ENCODE results near the gene GPANK1.

The GPANK1 gene

GRCh38 chr6:31676904-31677303 lies 12.1 kb upstream of the GPANK1 start:
- TF ChIP-seq GABPA (IDR thresholded peaks at IDR 0.05; ENCODE audit: low read depth) (no peak), SPI1 (IDR thresholded peaks at IDR 0.05; ENCODE audit: borderline replicate concordance, low read depth) (no peak), CTCF (IDR thresholded peaks at IDR 0.05; ENCODE audit: insufficient read depth, low read length) (no peak), POLR2AphosphoS5 (IDR thresholded peaks at IDR 0.05; ENCODE audit: low read depth) (no peak), REST (IDR thresholded peaks at IDR 0.05; ENCODE audit: insufficient replicate concordance, low read depth) (no peak)
- Histone ChIP-seq H3K27me3 (ENCODE audit: insufficient read depth, poor library complexity, severe bottlenecking) (no peaks in the 10 kb centered on the region), H3K4me3 (replicated peaks; ENCODE audit: insufficient read depth, low read length) (no peak overlapping the region), H3K27ac (replicated peaks) (no peak overlapping the region)
- DNase-seq (ENCODE audit: low read depth in 1 of 2, low spot score in 1 of 2) = no peak

DNA sequence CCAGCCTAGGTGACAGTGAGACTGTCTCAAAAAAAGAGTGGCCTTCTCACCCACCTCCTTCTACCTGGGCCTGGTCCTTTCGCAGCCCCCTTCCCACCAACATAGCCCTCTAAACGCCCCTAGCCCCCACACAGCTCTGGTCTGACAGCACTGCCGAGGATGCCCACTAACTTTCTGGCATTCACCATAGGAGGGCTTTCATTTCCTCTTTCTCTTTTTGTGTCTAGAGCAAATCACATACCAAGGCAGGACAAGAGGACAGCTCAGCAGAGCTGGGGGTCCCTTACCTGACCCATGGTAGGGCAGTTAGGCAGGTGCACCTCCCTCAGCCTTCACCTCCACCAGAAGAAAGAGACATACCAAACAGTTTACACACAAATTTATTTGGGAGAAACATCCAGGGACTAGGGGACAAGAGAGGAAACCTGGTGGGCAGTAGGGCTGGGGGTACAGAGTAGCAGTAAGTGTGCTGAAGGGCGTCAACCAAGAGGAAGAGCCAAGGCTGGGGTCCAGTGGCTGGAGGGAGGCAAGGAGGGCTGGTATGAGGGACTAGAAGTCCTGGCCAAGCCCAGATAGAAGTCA lies 11.6 kb upstream of the GPANK1 start:
- Histone ChIP-seq H3K4me3 (replicated peaks; ENCODE audit: insufficient read depth, low read length) (no peak overlapping the region), H3K27me3 (ENCODE audit: insufficient read depth, poor library complexity, severe bottlenecking) (no peaks in the 10 kb centered on the region), H3K27ac (replicated peaks) (no peak overlapping the region)
- peak; percentile 45; the same call in 1 of the 2 replicates for TF ChIP-seq SPI1 (IDR thresholded peaks at IDR 0.05; ENCODE audit: borderline replicate concordance, low read depth)
- no peak for TF ChIP-seq REST (IDR thresholded peaks at IDR 0.05; ENCODE audit: insufficient replicate concordance, low read depth)
- DNase-seq (ENCODE audit: low read depth in 1 of 2, low spot score in 1 of 2) = no peak

DNA sequence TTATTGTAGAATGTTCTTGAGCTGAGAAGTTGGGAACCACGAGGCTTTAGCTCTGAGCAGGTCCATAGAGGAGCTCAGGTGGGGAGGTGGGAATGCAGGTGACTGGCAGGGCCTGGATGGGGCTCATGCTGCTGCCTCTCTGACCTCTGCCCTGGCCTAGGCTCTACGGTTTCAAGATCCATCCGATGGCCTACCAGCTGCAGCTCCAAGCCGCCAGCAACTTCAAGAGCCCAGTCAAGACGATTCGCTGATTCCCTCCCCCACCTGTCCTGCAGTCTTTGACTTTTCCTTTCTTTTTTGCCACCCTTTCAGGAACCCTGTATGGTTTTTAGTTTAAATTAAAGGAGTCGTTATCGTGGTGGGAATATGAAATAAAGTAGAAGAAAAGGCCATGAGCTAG lies 4.9 kb upstream of the GPANK1 start, which contains the start of gene LY6G5B:
TSS of gene LY6G5B (plus strand) at position 301 of the 400 bp plus-strand sequence. CDS start 975 bp downstream, outside the sequence.
- no peak for TF ChIP-seq POLR2AphosphoS5 (IDR thresholded peaks at IDR 0.05; ENCODE audit: low read depth)
- TF ChIP-seq SPI1 (IDR thresholded peaks at IDR 0.05; ENCODE audit: borderline replicate concordance, low read depth) = no peak
- TF ChIP-seq GABPA (IDR thresholded peaks at IDR 0.05; ENCODE audit: low read depth) = no peak
- no peak for TF ChIP-seq REST (IDR thresholded peaks at IDR 0.05; ENCODE audit: insufficient replicate concordance, low read depth)
- TF ChIP-seq CTCF (IDR thresholded peaks at IDR 0.05; ENCODE audit: insufficient read depth, low read length) = no peak
- DNase-seq (ENCODE audit: low read depth in 1 of 2, low spot score in 1 of 2) = no peak
- Histone ChIP-seq H3K27me3 (ENCODE audit: insufficient read depth, poor library complexity, severe bottlenecking) (no peaks in the 10 kb centered on the region), H3K27ac (replicated peaks) (no peak within 1 kb of the TSS), H3K4me3 (replicated peaks; ENCODE audit: insufficient read depth, low read length) (no peak within 1 kb of the TSS)

Measured in HL-60 (cell line).